Measurements from ENCODE around the gene HRK. TPM values are rescaled to one million over a fixed set of nuclear protein-coding genes. Genes with fewer than 3 reads are reported as not detected.

HRK gene
- total and polyA plus RNA-seq, 10 of the 15 experiments (the other 5 are each of a cell fraction or from before 2014, with no cell fraction given), result not detected

GRCh38 chr12:116892349-116893140 is 11.3 kb upstream of the HRK start:
- Histone ChIP-seq H3K27me3 (replicated peaks in 1 of 2; ENCODE audit: control insufficient read depth in 2 of 2, insufficient read depth in 2 of 2, low read length in 1 of 2) (no peaks in the 10 kb centered on the region; a peak in 1 of 4 replicates), H3K4me1 (ENCODE audit: control insufficient read depth, insufficient read depth, low read length) (no peaks in the 10 kb centered on the region), H2AFZ (ENCODE audit: control insufficient read depth, low read depth, low read length) (no peak overlapping the region), H3K36me3 (ENCODE audit: control insufficient read depth in 2 of 2, insufficient read depth in 2 of 2, low read length in 1 of 2) (no peaks in the 10 kb centered on the region), H4K20me1 (ENCODE audit: control insufficient read depth, insufficient read depth) (no peaks in the 10 kb centered on the region), H3K9me3 (replicated peaks; ENCODE audit: control insufficient read depth, insufficient read depth, low read length) (no peaks in the 10 kb centered on the region), H3K4me3 (no peak overlapping the region), H3K9ac (ENCODE audit: control insufficient read depth, insufficient read depth, low read length) (no peak overlapping the region), H3K4me2 (ENCODE audit: control insufficient read depth, insufficient read depth) (no peak overlapping the region), H3K27ac (ENCODE audit: control insufficient read depth, insufficient read depth) (no peak overlapping the region), H3K79me2 (ENCODE audit: control insufficient read depth, insufficient read depth, low read length) (no peaks in the 10 kb centered on the region)
- 64% methylated on average over 12 of the region's 12 CpGs for WGBS (ENCODE audit: insufficient coverage, insufficient replicate concordance, low lambda C conversion rate, missing lambda C conversion rate)
- DNase-seq (ENCODE audit: low read depth, low spot score) (no peak), FAIRE-seq (no peak), ATAC-seq (peak; percentile 67)
- intact Hi-C loops (cut with micrococcal nuclease; ENCODE audit: unreplicated experiment) (no loop called here), in situ Hi-C loops (cut with MboI) (no loop called here)
- ChIA-PET CTCF (no interaction called here), SMC1A (ENCODE audit: uncharacterized antibody, unreplicated experiment) (no interaction called here), POLR2A (no interaction called here), RAD21 (ENCODE audit: unreplicated experiment) (no interaction called here)
- no peak for TF ChIP-seq CREM (IDR thresholded peaks at IDR 0.05; ENCODE audit: low read depth)
- TF ChIP-seq HCFC1 (IDR thresholded peaks at IDR 0.05; ENCODE audit: low read length), result peak; percentile 49; the same call in 1 of the 2 replicates
- peak; percentile 26 for TF ChIP-seq USF1 (IDR thresholded peaks at IDR 0.05; ENCODE audit: borderline replicate concordance, extremely low read length, insufficient read depth, low read depth, low read length)
- peak; percentile 65 for TF ChIP-seq SIX5 (IDR thresholded peaks at IDR 0.05; ENCODE audit: low read depth, low read length, severe bottlenecking)
- no peak for TF ChIP-seq ZBED1 (IDR thresholded peaks at IDR 0.05; ENCODE audit: borderline replicate concordance)
- no peak for TF ChIP-seq POLR2AphosphoS2 (IDR thresholded peaks at IDR 0.05; ENCODE audit: low read depth, low read length)
- TF ChIP-seq RB1 (IDR thresholded peaks at IDR 0.05; ENCODE audit: borderline replicate concordance), result no peak
- TF ChIP-seq ATF3 (IDR thresholded peaks at IDR 0.05; ENCODE audit: borderline replicate concordance, extremely low read depth, low read depth, low read length), result peak; percentile 30; the same call in 1 of the 2 replicates
- no TSS peak for BruUV-seq (replicated peaks)

All from GM12878 (cell line).